ENCODE data around the gene AK5.
"Not testable (repeated sequence)": the region's sequence is repeated elsewhere in the genome, so short reads cannot be mapped to it uniquely, and the experiment has no call there.

The AK5 gene

DNA sequence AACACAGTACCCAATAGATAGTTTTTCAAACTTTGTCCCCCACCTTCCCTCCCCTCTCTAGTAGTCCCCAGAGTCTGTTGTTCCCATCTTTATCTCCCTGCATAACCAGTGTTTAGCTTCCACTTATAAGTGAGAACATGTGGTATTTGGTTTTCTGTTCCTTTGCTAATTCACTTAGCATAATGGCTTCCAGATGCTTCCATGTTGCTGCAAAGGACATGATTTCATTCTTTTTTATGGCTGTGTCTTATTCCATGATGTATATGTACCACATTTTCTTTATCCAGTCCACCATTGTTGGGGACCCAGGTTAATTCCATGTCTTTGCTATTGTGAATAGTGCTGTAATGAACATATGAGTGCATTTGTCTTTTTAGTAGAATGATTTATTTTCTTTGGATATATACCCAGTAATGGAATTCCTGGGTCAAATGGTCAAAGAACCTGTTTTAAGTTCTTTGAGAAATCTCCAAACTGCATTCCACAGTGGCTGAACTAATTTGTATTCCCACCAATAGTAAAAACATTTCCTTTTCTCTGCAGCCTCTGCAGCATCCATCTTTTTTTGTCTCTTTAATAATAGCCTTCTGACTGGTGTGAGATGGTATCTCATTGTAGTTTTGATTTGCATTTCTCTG, 126.0 kb downstream of the AK5 start:
- H3K9me2 ChIP-seq (replicated peaks; ENCODE audit: insufficient read depth, low read length): no peaks in the 10 kb centered on the region
- no peaks in the 10 kb centered on the region for H4K20me1 ChIP-seq (ENCODE audit: low read depth, low read length)
- H3F3A ChIP-seq (ENCODE audit: insufficient read depth): no peaks in the 10 kb centered on the region
- H3K9ac ChIP-seq (ENCODE audit: low read length): no peak overlapping the region
- H3K4me3 ChIP-seq (ENCODE audit: insufficient read depth, low read length, poor library complexity, severe bottlenecking): no peak overlapping the region
- no peaks in the 10 kb centered on the region for H3K36me3 ChIP-seq (ENCODE audit: low read length)
- H3K4me2 ChIP-seq (ENCODE audit: low read depth, low read length, poor library complexity, severe bottlenecking): no peak overlapping the region
- H3K79me2 ChIP-seq (ENCODE audit: insufficient read depth, low read length): no peaks in the 10 kb centered on the region
- no peaks in the 10 kb centered on the region for H3K27me3 ChIP-seq (ENCODE audit: low read length)
- no peaks in the 10 kb centered on the region for H3K9me3 ChIP-seq (ENCODE audit: insufficient read depth, low read length)
- TF ChIP-seq EZH2phosphoT487 (conservative IDR thresholded peaks at IDR 0.05; ENCODE audit: low read length): no peak
- TF ChIP-seq, protein P1, sequence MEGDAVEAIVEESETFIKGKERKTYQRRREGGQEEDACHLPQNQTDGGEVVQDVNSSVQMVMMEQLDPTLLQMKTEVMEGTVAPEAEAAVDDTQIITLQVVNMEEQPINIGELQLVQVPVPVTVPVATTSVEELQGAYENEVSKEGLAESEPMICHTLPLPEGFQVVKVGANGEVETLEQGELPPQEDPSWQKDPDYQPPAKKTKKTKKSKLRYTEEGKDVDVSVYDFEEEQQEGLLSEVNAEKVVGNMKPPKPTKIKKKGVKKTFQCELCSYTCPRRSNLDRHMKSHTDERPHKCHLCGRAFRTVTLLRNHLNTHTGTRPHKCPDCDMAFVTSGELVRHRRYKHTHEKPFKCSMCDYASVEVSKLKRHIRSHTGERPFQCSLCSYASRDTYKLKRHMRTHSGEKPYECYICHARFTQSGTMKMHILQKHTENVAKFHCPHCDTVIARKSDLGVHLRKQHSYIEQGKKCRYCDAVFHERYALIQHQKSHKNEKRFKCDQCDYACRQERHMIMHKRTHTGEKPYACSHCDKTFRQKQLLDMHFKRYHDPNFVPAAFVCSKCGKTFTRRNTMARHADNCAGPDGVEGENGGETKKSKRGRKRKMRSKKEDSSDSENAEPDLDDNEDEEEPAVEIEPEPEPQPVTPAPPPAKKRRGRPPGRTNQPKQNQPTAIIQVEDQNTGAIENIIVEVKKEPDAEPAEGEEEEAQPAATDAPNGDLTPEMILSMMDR (IDR thresholded peaks at IDR 0.05; ENCODE audit: insufficient read depth, low read length, poor library complexity, severe bottlenecking): no peak
- H2AFZ ChIP-seq (ENCODE audit: low read depth, low read length, severe bottlenecking): no peak overlapping the region
- no peak overlapping the region for H3K27ac ChIP-seq (ENCODE audit: low read depth, low read length)

DNA sequence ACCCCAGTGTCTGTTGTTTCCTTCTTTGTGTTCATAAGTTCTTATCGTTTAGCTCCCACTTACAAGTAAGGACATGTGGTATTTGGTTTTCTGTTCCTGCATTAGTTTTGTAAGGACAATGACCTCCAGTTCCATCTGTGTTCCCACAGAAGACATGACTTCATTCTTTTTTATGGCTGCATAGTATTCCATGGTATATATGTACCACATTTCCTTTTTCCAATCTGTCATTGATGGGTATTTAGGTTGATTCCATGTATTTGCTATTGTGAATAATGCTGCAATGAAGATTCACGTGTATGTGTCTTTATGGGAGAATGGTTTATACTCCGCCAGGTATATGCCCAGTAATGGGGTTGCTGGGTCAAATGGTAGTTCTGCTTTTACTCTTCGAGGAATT, 127.1 kb downstream of the AK5 start:
- not testable (repeated sequence) for H3K79me2 ChIP-seq (ENCODE audit: insufficient read depth, low read length); H3K9ac ChIP-seq (ENCODE audit: low read length); H3K4me2 ChIP-seq (ENCODE audit: low read depth, low read length, poor library complexity, severe bottlenecking); H4K20me1 ChIP-seq (ENCODE audit: low read depth, low read length); H3K4me3 ChIP-seq (ENCODE audit: insufficient read depth, low read length, poor library complexity, severe bottlenecking); H3K27me3 ChIP-seq (ENCODE audit: low read length); H3K9me3 ChIP-seq (ENCODE audit: insufficient read depth, low read length); H2AFZ ChIP-seq (ENCODE audit: low read depth, low read length, severe bottlenecking); H3K9me2 ChIP-seq (replicated peaks; ENCODE audit: insufficient read depth, low read length); H3F3A ChIP-seq (ENCODE audit: insufficient read depth); H3K27ac ChIP-seq (ENCODE audit: low read depth, low read length); H3K36me3 ChIP-seq (ENCODE audit: low read length)

DNA sequence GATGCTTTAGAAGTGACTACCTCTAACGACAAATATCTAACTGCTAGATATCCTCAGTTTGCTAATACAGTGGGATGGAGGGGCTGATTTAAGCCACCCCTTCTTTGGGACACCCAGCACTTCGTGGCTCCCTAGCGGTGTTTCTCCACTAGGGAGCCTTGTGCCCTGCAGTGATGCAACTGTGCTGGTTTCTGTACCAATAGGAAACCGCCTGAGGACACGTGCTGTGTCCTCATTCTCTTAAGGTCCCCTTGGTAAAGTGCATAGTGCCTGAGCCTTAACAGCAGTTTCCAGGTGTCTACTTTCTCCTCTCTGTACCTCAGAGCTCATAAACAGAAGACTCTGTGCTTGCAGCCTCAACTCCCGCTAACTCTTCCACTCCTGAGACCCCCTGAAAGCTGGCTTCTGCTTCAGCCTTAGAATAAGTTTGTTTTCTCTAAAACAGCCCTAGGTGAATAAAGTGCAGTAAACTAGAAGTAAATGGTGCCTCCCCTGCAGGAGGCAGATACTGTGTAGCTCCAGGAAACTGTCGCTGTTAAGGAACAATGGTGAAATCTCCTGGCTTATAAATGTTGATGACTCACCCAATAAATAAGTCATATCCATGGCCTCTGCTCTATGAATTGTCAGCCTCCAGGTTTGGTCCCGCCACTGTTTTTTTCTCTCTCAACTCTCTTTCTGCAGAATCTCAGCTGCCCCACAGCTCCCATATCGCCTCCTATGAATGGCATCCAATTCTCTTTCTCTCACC, 130.4 kb downstream of the AK5 start:
- no peak for TF ChIP-seq EZH2phosphoT487 (conservative IDR thresholded peaks at IDR 0.05; ENCODE audit: low read length)
- TF ChIP-seq, protein P1 (IDR thresholded peaks at IDR 0.05; ENCODE audit: insufficient read depth, low read length, poor library complexity, severe bottlenecking): no peak
- H3K27me3 ChIP-seq (ENCODE audit: low read length): no peaks in the 10 kb centered on the region
- no peaks in the 10 kb centered on the region for H3K36me3 ChIP-seq (ENCODE audit: low read length)
- no peak overlapping the region for H2AFZ ChIP-seq (ENCODE audit: low read depth, low read length, severe bottlenecking)
- no peaks in the 10 kb centered on the region for H3F3A ChIP-seq (ENCODE audit: insufficient read depth)
- no peaks in the 10 kb centered on the region for H4K20me1 ChIP-seq (ENCODE audit: low read depth, low read length)
- no peaks in the 10 kb centered on the region for H3K9me3 ChIP-seq (ENCODE audit: insufficient read depth, low read length)
- H3K9me2 ChIP-seq (replicated peaks; ENCODE audit: insufficient read depth, low read length): no peaks in the 10 kb centered on the region
- no peak overlapping the region for H3K9ac ChIP-seq (ENCODE audit: low read length)
- no peak overlapping the region for H3K4me3 ChIP-seq (ENCODE audit: insufficient read depth, low read length, poor library complexity, severe bottlenecking)
- no peaks in the 10 kb centered on the region for H3K79me2 ChIP-seq (ENCODE audit: insufficient read depth, low read length)
- H3K4me2 ChIP-seq (ENCODE audit: low read depth, low read length, poor library complexity, severe bottlenecking): no peak overlapping the region
- H3K27ac ChIP-seq (ENCODE audit: low read depth, low read length): no peak overlapping the region
